HL-60/S4 treated with phorbol 12-myristate 13-acetate at 8.2 ng/mL for 4 days and 3 days (cell line): Measurements from ENCODE around the gene ASAP2.

Experiments
- in situ Hi-C: fragments of 300-500 bp; cut with MboI; formaldehyde crosslinking; loops from 2 replicates; pipeline ENCODE4 v1.15.0; 2022; ENCODE audit warnings: low sequenced_read_pairs

Gene ASAP2

DNA sequence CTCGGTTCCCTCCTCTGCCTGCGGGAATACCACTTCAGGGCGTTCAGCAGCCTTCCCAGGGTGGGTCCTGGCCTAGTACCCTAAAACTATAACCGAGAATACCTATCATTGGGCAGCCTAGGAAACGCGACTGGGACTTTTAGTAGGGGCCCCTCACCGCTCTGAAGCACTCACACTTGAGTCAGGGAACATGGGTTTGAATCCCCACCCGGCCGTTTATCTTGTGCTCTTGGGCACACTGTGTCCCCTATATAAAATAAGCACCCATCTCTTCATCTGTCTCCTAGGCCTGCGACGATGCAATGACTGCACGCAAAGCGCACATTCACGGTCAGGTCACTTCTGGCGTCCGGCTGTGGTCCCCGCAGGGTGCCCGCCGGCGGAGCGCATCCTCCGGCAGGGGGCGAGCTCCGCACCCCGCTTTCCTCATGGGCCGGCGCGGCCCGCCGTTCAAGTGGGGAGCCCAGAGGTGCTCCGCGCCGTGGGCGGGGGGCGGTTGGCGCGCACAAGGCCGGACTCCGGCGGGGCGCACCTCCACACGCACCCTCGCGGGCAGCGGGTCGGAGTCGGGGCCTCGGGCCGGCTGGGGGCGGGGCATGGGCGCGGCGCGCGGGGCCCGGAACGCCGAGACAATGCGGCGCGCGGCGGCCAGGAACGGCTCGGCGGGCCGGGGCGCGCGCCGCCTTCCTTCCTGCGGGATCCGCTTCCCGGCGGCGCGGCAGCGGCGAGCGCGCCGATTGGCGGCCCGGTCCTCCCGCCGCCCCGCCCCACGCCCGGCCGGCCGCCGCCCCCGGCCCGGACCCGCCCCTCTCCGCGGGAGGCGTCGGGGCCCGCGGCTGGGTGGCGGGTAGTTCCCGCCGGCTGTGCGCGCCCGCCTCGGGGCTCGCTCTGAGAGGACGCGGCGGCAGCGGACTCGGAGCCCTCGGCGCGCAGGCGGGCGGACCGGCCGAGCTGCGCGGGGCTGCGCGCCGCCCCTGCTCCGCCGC, at the start of gene ASAP2:
Gene ASAP2 (plus strand): TSS at position 850 of the 986 bp plus-strand sequence. CDS start 293 bp downstream, outside the sequence.
- in situ Hi-C loops = no loop called here

DNA sequence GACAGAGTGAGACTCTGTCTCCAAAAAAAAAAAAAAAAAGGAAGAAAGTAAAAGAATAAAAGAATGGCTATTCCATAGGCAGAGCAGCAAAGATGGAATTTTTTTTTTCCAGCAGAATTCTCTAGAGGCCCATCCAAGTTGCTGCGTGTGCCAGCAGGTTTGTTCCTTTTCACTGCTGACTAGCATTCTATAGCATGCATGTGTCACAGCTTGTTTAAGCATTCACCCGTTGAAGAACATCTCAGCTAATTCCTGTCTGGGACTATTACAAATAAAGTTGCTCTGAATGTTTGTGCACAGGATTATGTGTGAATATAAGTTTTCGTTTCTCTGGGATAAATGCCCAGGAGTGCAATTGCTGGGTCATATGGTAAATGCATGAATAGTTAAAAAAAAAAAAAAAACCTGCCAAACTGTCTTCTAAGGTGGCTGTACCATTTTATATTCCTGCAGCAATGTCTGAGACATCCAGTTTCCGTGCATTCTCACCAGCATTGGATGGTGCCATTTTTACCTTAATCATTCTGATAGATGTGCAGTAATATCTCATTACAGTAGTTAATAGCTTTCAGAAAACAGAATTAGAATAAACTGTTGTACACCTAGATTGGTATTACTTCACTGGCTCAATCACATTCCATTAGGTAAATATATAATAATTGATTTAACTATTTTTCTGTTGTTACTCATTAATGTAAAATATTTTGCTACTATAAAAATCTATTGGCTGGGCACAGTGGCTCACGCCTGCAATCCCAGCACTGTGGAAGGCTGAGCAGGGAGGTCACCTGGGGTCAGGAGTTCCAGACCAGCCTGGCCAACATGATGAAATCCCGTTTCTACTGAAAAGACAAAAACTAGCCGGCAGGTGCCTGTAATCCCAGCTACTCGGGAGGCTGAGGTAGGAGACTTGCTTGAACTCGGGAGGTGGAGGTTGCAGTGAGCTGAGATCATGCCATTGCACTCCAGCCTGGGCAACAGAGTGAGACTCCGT, 47.5 kb upstream of the ASAP2 start:
- in situ Hi-C loops = no loop called here

DNA sequence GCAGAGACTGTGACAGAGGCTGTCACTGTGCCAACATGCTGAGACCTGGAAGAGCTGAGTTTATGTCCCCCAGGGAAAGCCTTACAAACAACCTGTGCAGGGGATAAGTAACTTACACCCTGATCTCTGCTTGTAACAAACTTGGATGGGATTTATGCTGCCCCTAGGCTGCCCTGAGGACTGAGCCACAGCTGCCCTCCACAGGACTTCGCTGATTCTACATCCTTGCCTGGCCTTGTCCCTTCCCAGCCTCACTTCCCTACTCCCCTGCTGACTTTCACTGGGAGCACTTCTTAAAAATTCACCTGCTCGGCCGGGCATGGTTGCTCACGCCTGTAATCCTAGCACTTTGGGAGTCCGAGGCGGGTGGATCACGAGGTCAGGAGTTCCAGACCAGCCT, 45.9 kb upstream of the ASAP2 start:
- in situ Hi-C loops = no loop called here

DNA sequence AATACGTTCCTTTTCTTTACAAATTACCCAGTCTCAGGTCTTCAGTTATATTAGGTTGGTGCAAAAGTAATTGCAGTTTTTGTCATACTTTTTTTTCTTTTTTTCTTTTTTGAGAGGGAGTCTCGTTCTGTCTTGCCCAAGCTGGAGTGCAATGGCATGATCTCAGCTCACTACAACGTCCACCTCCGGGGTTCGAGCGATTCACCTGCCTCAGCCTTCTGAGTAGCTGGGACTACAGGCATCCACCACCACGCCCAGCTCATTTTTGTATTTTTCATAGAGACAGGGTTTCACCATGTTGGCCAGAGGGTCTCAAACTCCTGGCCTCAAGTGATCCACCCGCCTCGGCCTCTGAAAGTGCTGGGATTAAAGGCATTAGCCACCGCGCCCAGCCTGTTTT, 43.8 kb upstream of the ASAP2 start:
- in situ Hi-C loops = no loop called here

DNA sequence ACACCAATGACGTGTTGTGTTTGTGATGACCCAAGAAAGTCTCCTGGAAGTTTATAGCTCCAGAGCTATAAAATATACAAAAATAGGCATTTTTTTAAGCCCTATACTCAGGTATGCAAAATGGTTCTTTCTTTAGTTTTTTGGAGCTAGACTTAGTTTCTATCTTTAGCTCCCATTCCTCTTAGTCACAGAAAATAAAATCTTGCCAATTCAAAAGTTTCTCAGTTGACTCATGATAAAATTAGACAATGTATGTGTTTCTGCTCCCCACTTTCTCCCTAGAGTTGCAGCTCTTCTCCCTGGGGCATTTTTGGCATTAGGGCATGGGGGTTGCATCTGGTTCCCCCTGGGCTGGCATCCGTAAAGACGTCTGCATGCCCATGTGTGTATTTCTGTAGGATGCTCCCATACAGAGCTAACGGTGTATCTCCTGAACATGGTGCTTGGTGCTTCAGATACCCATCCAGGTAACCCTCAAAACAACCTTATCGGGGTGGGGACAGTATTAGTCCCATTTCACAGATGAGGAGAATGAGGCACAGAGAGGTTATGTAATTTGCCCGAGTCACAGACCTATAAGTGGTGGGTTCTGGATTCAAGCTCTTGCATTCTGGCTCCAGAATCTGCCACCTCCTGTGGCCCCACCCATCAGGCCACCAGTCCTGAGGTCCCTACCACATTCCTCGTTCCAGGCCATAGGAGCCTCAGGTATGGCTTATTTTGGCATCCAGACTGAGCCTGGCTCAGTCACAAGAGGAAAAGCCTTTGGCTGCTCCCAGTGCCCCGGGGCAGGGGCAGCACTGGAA, 43.1 kb upstream of the ASAP2 start:
- in situ Hi-C loops = no loop called here

DNA sequence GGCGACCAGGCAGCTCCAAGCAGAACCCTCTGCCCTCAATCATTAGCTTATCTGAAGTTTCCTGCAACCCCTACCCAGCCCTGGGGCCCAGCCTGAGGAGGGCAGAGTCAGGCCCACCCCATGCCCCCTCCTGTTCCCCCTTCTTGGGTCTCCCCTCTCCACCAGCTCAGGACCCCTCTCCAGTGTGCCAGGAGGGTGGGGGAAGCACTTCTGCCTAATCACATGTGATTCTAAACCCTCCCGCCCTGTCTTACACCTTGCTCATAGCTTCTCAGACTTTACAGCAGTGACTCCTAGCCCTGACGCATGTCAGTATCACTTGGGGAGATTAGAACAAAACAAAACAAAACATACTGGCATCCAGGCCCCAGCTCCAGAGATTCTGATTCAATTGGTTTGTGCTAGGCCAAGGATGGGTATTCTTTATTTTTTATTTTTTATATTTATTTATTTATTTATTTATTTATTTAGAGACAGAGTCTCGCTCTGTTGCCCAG, 42.5 kb upstream of the ASAP2 start:
- in situ Hi-C loops = no loop called here

DNA sequence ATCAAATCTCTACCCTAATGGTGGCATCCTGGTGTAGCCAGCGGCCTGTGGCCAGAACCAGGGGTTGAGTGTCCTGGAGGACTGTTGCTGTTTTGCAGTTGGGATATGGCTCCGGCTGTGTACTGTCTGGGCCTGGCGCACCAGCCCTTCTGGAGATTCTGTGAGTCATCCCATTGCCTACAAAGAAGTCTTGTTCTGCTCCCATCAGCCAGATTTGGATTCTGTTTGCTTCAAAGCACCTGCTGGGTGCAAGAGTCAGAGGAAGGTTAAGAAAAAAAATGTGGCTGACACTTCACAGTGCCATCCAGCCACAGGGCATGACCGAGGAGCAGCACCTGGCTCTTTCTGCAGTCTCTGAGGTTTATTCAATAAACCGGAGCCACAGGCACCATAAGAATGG, 41.0 kb upstream of the ASAP2 start:
- in situ Hi-C loops = no loop called here

DNA sequence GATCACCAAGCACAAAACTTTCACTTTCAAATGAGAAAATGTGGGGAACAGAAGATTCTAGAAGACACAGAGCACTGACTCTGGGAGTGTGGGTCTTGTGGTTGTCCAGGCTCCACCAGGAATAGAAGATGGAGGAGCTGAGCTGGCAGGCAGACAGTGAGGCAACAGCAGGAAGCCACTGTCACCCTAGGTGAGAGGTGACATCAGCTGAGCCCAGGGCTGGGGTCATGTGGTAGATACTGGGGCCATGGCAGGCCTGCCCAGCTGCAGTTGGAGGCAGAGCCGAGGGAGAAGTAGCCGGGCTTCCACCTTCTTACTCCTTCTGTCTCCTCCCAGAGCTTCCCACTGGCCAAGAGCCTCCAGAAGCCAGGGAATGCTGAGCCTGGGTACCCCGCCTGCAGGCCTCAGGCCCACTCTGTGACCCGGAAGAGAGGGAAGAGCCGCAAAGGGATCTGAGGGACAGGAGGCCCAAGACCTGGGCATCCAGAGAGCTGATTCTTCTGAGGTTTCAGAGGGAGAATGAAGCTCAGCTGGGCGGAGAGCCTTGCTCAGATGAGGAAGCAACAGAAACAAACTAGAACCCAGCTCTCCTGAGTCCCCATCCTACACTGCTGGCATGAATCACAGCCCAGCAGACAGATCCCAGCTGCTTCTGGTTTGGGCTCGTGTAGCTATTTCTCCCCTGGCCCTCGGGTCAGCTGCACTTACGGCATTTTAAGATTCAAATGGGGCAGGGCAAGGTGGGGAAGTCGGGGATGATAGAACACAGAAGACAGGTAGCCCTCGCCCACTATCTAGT, 39.8 kb upstream of the ASAP2 start:
- in situ Hi-C loops = no loop called here

DNA sequence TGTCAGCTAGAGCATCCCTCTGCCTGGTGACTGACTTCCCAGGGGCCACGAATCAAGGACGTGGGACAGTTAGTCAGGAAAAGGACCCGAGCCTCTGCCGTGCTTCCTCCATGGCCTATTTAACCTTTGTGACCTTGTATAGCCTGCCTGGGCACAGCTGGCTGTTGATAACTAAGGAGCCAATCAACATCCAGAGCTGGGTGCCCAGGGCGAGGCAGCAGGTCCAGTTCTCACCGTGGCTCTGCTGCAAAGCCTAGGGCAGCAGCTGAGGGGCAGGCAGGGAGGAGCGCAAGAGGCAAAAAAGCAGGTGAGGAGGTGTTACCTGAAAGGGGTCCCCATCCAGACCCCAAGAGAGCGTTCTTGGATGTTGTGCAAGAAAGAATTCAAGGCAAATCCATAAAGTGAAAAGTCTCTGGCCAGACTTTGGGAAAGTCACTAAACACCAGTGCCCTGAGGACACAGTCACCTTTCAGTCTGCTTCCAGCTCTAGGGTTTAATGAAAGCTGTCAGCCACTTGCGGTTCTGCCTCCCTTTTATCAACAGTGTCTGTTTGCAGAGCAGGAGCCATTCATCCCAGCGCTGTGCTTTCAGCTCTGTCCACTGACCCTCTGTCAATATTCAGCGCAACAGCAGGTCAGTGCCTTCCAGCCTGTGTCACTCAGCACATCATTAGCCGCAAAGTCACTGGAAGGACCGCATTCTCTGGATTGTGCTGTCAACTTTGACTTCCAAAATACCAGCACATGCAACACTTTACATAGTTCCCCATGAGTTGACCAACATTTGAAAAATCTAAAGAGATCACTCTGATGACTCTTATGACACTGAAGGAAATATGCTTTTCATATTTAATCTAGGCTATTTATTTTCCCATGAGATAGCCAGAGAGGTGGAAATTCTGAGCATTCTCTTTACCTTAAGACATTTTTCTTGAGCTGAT, 38.6 kb upstream of the ASAP2 start:
- in situ Hi-C loops = no loop called here

DNA sequence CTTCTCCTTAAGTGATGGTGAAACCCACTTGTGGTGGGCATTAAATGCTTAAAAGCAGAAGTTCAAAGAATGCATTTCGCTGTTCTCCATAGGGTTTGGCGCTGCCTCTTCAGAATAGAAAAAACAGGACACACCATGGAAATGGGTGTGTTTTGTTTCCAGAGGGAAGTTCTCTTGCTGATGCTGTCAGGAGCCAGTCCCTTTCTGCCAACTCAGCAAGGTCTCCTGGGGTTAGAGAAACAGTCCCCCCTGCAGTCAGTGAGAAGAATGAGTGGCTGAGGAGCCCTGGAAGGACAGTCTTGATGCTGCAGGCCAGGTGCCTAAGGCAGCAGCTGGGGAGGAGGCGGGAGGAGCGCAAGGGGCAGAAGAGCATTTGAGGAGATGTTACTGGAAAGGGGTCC, 37.8 kb upstream of the ASAP2 start:
- in situ Hi-C loops = no loop called here

DNA sequence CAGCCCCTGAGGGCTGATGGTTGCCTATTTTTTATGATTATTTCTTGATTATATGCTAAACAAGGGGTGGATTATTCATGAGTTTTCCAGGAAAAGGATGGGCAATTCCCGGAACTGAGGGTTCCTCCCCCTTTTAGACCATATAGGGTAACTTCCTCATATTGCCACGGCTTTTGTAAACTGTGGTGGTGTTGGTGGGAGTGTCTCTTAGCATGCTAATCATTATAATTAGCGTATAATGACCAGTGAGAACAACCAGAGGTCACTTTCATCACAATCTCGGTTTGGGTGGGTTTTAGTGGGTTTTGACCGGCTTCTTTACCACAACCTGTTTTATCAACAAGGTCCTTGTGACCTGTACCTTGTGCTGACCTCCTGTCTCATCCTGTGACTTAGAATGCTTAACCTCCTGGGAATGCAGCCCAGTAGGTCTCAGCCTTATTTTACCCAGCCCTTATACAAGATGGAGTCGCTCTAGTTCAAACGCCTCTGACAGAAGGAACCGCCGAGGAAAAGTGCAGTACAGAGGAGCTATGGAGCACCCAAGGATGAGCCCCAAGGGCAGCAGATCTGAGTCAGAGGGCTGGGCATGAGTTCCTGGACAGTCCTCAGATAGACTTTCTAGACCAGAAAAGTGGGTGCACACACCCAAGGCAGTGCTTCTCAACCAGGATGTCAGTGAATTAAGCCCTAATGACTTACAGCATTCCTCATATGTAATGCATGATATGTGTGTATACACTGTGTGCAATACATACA, 37.1 kb upstream of the ASAP2 start:
- in situ Hi-C loops = no loop called here

DNA sequence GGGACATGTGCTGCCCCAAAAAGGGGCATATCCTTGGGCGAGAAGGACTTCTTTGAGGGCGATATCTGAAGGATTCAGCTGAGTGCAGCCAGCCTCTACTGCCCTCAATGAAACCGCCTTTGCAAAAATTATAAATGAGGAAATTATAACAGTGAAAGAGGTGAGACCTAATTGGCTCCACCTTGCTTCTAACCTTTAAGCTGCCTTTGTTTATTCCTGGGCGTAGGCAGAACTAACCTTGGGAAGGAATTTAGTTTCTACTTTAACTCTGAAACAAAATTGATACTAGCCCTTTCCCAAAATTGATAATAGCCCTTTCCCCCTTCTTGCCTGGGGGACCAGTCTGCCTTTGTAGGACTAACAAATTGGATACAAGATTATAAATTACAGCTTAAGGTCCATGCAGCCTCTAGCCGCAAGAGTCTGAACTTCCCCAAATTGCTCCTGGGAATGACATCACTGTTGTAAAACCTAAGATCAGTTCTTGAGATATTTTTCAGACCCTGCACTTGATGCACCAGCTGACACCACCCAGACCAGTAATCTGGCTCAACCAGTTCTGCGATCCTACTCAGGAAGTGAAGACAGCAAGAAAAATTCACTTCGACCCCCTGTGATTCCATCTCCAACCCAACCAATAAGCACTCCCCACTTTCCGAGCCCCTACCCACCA, 36.0 kb upstream of the ASAP2 start:
- in situ Hi-C loops = no loop called here

DNA sequence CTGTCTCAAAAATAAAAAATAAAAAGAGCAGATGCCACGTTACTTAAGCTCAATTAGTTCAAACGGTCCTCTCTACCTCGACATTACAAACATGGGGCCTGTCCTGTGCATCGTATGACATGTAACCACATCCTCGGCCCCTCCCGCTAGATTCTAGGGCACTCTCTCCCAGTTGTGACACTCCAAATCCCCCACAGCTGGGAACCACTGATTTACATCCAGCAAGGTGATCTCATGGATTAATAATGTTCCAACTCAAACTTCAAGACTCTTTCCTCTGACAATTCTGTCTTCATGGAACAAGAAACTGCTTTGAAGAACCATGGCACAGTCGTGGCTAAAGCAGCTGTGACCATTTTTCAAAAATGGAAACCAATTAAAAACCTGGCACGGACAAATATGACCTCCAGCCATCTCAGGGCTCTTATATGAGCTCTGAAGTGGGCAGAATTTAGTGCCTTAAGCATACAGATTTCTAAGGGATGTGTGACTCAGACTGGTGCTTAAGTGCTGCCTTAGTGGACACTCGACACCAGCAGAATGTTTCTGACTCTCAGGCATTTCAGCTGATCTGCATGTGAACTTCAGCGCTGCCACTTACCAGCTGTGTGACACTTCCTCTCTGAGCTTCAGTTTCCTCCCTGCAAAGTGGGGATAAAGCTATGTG, 31.7 kb upstream of the ASAP2 start:
- in situ Hi-C loops = no loop called here

DNA sequence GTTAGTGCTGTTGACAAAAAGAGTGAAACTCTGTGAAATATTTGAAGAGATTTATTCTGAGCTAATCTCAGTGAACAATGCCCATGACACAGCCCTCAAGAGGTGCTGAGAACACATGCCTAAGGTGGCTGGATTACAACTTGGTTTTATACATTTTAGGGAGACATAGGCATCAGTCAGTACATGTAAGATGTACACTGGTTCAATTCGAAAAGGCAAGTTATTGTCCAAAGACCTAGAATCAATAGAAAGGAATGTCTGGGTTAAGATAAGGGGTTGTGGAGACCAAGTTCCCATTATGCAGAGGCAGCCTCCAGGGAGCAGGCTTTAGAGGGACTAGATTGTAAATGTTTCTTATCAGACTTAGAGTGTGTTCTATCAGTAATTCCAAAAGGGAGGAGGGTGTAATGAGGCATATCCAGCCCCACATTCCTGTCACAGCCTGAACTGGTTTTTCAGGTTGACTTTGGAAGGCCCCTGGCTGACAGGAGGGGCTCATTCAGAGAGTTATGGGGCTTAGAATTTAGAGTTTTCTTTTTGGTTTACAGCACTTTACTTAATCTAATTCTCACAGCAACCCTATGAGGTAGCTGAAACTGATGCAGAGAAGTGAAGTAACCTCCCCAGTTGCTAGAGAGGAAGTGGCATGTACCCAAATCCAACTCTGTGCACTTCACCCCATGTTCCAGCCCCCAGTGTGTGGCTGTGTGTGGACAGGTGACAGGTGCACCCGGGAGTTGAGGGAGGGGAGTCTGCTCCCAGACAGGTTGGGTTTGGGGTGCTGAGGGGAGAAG, 28.3 kb upstream of the ASAP2 start:
- in situ Hi-C loops = no loop called here

DNA sequence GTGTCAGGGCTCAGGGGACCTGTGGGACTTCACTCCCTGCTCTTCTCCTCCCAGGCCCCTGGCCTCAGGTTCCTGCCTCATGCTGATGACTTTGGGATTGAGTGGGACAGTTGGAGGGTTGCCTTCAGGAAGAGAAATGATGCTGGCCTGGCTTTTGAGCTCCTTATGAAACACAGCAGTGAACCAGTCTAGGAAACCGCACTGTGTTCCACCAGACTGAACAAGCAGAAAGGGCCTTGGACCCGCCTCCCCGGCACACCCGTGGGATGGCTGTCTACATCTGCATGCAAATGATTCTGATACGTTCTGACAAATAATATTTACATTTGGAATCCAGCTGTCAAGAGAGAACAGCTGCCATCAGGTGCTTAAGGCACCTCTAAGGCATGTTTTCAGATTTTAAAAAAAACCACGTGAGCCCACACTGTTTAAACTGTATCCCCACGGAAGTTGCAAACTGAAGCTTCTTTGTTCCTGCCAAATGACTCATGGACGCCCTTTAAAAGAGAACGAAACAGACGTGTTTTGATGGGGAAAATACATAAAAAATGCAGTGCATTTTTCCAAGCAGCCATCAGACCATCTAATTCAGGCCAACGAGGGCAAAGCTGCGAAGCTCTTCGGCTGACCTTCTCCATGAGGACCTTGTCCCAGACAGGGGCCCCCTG, 27.6 kb upstream of the ASAP2 start:
- in situ Hi-C loops = no loop called here
